HEK293T (cell line): ENCODE measurements around the gene TRABD2A.

Experiments
- CTCF ChIA-PET: fragments of 350-600 bp; formaldehyde crosslinking; extraction: SDS; loops from one replicate; lab custom pipeline; 2021; ENCODE audit warnings: antibody characterized with exemption, inconsistent platforms; lab: Yijun Ruan, JAX
- POLR2A ChIA-PET: fragments of 350-600 bp; formaldehyde crosslinking; extraction: SDS; loops from one replicate; lab custom pipeline; 2020; ENCODE audit warnings: antibody characterized with exemption, inconsistent platforms; lab: Yijun Ruan, JAX
- DNase-seq: peaks from one replicate; pipeline ENCODE4 v3.0.0; 2012; ENCODE audit warnings: mixed read lengths; ENCODE audit errors: extremely low spot score
- ARNT ChIP-seq: fragments of 450-650 bp; IDR thresholded peaks from 2 replicates; pipeline ENCODE4 v1.6.1; 2017; ENCODE audit warnings: mild to moderate bottlenecking
- BHLHE40 ChIP-seq: fragments of 450-650 bp; IDR thresholded peaks from 2 replicates; pipeline ENCODE4 v1.6.1; 2016; ENCODE audit warnings: mild to moderate bottlenecking, moderate library complexity, borderline replicate concordance
- CTBP1 ChIP-seq: fragments of 450-650 bp; IDR thresholded peaks from 2 replicates; pipeline ENCODE4 v1.6.1; 2016; ENCODE audit warnings: borderline replicate concordance
- ELF4 ChIP-seq: fragments of 450-650 bp; IDR thresholded peaks from 2 replicates; pipeline ENCODE4 v1.6.1; 2017; ENCODE audit warnings: antibody characterized with exemption
- FOXA1 ChIP-seq: fragments of 450-650 bp; IDR thresholded peaks from 2 replicates; pipeline ENCODE4 v1.6.1; 2016; ENCODE audit warnings: mild to moderate bottlenecking
- FOXK2 ChIP-seq: fragments of 450-650 bp; IDR thresholded peaks from 2 replicates; pipeline ENCODE4 v1.6.1; 2016; ENCODE audit warnings: mild to moderate bottlenecking
- FOXM1 ChIP-seq: fragments of 450-650 bp; IDR thresholded peaks from 2 replicates; pipeline ENCODE4 v1.6.1; 2017; ENCODE audit warnings: mild to moderate bottlenecking, borderline replicate concordance
- HDGF ChIP-seq: fragments of 450-650 bp; IDR thresholded peaks from 2 replicates; pipeline ENCODE4 v1.6.1; 2017; ENCODE audit warnings: antibody characterized with exemption, borderline replicate concordance
- L3MBTL2 ChIP-seq: fragments of 450-650 bp; conservative IDR thresholded peaks from 2 replicates; pipeline ENCODE4 v1.6.1; 2016; ENCODE audit warnings: mild to moderate bottlenecking
- LEF1 ChIP-seq: fragments of 450-650 bp; IDR thresholded peaks from 2 replicates; pipeline ENCODE4 v1.6.1; 2017; ENCODE audit warnings: mild to moderate bottlenecking, borderline replicate concordance
- NFRKB ChIP-seq: fragments of 450-650 bp; IDR thresholded peaks from 2 replicates; pipeline ENCODE4 v1.6.1; 2016; ENCODE audit warnings: mild to moderate bottlenecking, moderate library complexity
- PKNOX1 ChIP-seq: fragments of 450-650 bp; IDR thresholded peaks from 2 replicates; pipeline ENCODE4 v1.6.1; 2016
- SP1 ChIP-seq: fragments of 450-650 bp; IDR thresholded peaks from 2 replicates; pipeline ENCODE4 v1.6.1; 2017
- SUZ12 ChIP-seq: fragments of 450-650 bp; IDR thresholded peaks from 2 replicates; pipeline ENCODE4 v1.6.1; 2016; ENCODE audit warnings: mild to moderate bottlenecking
- TARDBP ChIP-seq: fragments of 450-650 bp; IDR thresholded peaks from 2 replicates; pipeline ENCODE4 v1.6.1; 2016
- ZNF384 ChIP-seq: fragments of 450-650 bp; IDR thresholded peaks from 2 replicates; pipeline ENCODE4 v1.6.1; 2016

The TRABD2A gene

GRCh38 chr2:84889332-84889731 is 8.4 kb upstream of the TRABD2A start:
- no peak for DNase-seq
- ChIA-PET POLR2A (no interaction called here), CTCF (no interaction called here)
- TF ChIP-seq FOXA1 = no peak
- TF ChIP-seq LEF1 = no peak
- TF ChIP-seq ZNF384 = no peak
- no peak for TF ChIP-seq ELF4

GRCh38 chr2:84888401-84889276 is 7.8 kb upstream of the TRABD2A start:
- TF ChIP-seq NFRKB (no peak), FOXK2 (no peak), SP1 (no peak), HDGF (no peak), ZNF384 (no peak), ELF4 (no peak), BHLHE40 (no peak), FOXA1 (no peak), TARDBP (no peak), SUZ12 (no peak), PKNOX1 (no peak), LEF1 (no peak), L3MBTL2 (no peak), FOXM1 (no peak), CTBP1 (no peak), ARNT (no peak)
- DNase-seq = no peak
- CTCF ChIA-PET = interaction anchor here (0.7 kb wide), 1 partner anchor 410 kb away, joined by 8 read pairs; no protein-coding TSS in a partner anchor
- POLR2A ChIA-PET = no interaction called here

DNA sequence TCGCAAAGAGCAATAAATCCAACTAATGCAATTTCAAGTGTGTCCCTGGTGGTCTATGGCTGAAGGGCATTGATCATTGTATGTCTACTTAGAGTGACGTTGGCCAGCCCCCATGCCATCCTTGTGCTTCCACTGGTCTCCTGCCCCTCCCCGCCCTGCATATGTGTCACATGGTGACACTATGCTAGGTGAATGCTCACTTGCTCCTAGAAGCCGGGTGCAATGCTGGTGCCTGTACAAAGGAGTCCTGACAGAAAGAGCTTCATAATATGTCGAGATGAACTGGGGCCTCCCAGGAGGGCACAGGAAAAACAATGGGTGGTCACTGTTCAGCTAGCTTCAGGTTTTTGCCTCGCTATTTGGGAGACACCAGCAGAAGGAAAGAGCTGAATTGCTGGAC is 5.9 kb upstream of the TRABD2A start:
- DNase-seq = no peak
- CTCF ChIA-PET = interaction anchor here (1.0 kb wide), 1 partner anchor 39 kb away, joined by 4 read pairs; no protein-coding TSS in a partner anchor
- POLR2A ChIA-PET = interaction anchor here (1.2 kb wide), 1 partner anchor 19 kb away, joined by 3 read pairs; no protein-coding TSS in a partner anchor
- TF ChIP-seq NFRKB (no peak), ARNT (no peak), ELF4 (no peak), SP1 (no peak), FOXM1 (no peak), CTBP1 (no peak), FOXA1 (no peak), FOXK2 (no peak), TARDBP (no peak), PKNOX1 (no peak), ZNF384 (no peak), L3MBTL2 (no peak), BHLHE40 (no peak), HDGF (no peak), SUZ12 (no peak), LEF1 (no peak)

DNA sequence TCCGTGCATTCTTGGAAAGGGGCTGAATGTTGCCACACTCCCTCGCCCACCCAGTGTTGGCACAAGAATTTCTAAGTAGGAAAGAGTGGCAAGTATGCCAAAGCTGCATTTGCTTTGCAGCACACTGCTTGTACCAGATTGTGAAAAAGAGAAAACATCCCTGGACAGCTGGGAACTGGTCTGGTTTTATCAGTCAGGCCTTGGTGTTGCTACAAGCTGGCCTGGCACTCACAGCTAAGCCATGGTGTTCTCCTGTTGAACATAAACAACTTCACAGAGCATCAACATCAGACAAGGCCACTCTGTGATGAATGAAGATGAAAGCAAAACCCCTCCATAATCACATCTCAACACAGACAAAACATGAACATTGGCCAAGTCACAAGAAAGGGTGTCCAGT is 4.2 kb upstream of the TRABD2A start:
- POLR2A ChIA-PET = no interaction called here
- CTCF ChIA-PET = no interaction called here

GRCh38 chr2:84884449-84884848 is 3.6 kb upstream of the TRABD2A start:
- ChIA-PET POLR2A (no interaction called here), CTCF (no interaction called here)
- TF ChIP-seq TARDBP = no peak
- TF ChIP-seq FOXA1 = no peak
- TF ChIP-seq SUZ12 = no peak
- TF ChIP-seq ELF4 = no peak
- TF ChIP-seq ZNF384 = no peak
- TF ChIP-seq FOXM1 = no peak
- no peak for TF ChIP-seq ARNT
- no peak for TF ChIP-seq LEF1
- TF ChIP-seq CTBP1 = no peak
- no peak for TF ChIP-seq BHLHE40
- TF ChIP-seq FOXK2 = no peak
- no peak for TF ChIP-seq PKNOX1
- TF ChIP-seq SP1 = no peak
- TF ChIP-seq HDGF = no peak
- TF ChIP-seq L3MBTL2 = no peak
- TF ChIP-seq NFRKB = no peak
- no peak for DNase-seq

More for the DNA sequence above, 4.2 kb upstream of the TRABD2A start:
- no peak for DNase-seq
- no peak for TF ChIP-seq LEF1
